ENCODE results near the gene BCAR3. TPM values are rescaled to one million over a fixed set of nuclear protein-coding genes. Genes with fewer than 3 reads are reported as not detected.

BCAR3 gene
- total RNA-seq, 1 donor from 2014 or later, result 41.0 TPM

- TF ChIP-seq CTCF (IDR thresholded peaks at IDR 0.05), result no peak
- intact Hi-C loops (cut with DNase I), result loop anchor here (2.0 kb wide), 1 partner anchor 25 kb away; no protein-coding TSS in a partner anchor
- peak in 1 of 2 donors; percentile 80 for DNase-seq (ENCODE audit: low spot score in 2 of 2)
- peak overlapping the region; percentile 71 to 74 for H3K27ac ChIP-seq
- H3K36me3 ChIP-seq, result peaks cover 44 to 70% of the 10 kb centered on the region in 2 donors
- no peaks in the 10 kb centered on the region for H3K27me3 ChIP-seq
- H3K9me3 ChIP-seq, result no peaks in the 10 kb centered on the region
- H3K4me1 ChIP-seq, result peaks cover 0 to 13% of the 10 kb centered on the region in 2 donors
- no peak overlapping the region for H3K4me3 ChIP-seq
Observed at GRCh38 chr1:93585059-93585966, 96.3 kb downstream of the BCAR3 start.

GRCh38 chr1:93584261-93585003, 97.2 kb downstream of the BCAR3 start:
- no peak for TF ChIP-seq CTCF (IDR thresholded peaks at IDR 0.05)
- peak overlapping the region; percentile 71 to 74 for H3K27ac ChIP-seq
- H3K4me3 ChIP-seq, result no peak overlapping the region
- peaks cover 6 to 16% of the 10 kb centered on the region in 2 donors for H3K4me1 ChIP-seq
- intact Hi-C loops (cut with DNase I), result loop anchor here (2.0 kb wide), 1 partner anchor 26 kb away; no protein-coding TSS in a partner anchor
- no peaks in the 10 kb centered on the region for H3K9me3 ChIP-seq
- no peaks in the 10 kb centered on the region for H3K27me3 ChIP-seq
- peak in 1 of 2 donors; percentile 45 for DNase-seq (ENCODE audit: low spot score in 2 of 2)
- H3K36me3 ChIP-seq, result peaks cover 39 to 61% of the 10 kb centered on the region in 2 donors

GRCh38 chr1:93581917-93582850, 99.5 kb downstream of the BCAR3 start:
- H3K4me1 ChIP-seq, result peaks cover 6 to 22% of the 10 kb centered on the region in 2 donors
- H3K27ac ChIP-seq, result no peak overlapping the region
- TF ChIP-seq CTCF (IDR thresholded peaks at IDR 0.05), result no peak
- no peak for DNase-seq (ENCODE audit: low spot score in 2 of 2)
- H3K36me3 ChIP-seq, result peaks cover 18 to 43% of the 10 kb centered on the region in 2 donors
- intact Hi-C loops (cut with DNase I), result no loop called here
- no peaks in the 10 kb centered on the region for H3K9me3 ChIP-seq
- no peak overlapping the region for H3K4me3 ChIP-seq
- no peaks in the 10 kb centered on the region for H3K27me3 ChIP-seq

- no peak for DNase-seq (ENCODE audit: low spot score in 2 of 2)
- Histone ChIP-seq H3K27ac (peak overlapping the region; percentile 74 to 81), H3K9me3 (no peaks in the 10 kb centered on the region), H3K27me3 (no peaks in the 10 kb centered on the region), H3K4me1 (peaks cover 6 to 15% of the 10 kb centered on the region in 2 donors), H3K4me3 (no peak overlapping the region), H3K36me3 (peaks cover 18 to 49% of the 10 kb centered on the region in 2 donors)
- intact Hi-C loops (cut with DNase I), result no loop called here
- no peak for TF ChIP-seq CTCF (IDR thresholded peaks at IDR 0.05)
Observed at GRCh38 chr1:93579891-93580290, 101.7 kb downstream of the BCAR3 start.
